IPS DF 6.9 (cell line): ENCODE measurements around the gene RDH12.

ENCODE experiments used
- DNase-seq: peaks from one replicate; pipeline ENCODE4 v3.0.0-alpha.2; 2013; ENCODE audit warnings: low read depth, low spot score
- H3K27ac ChIP-seq: one replicate; pipeline ENCODE4 v1.5.1; 2013; ENCODE audit warnings: low read length, control low read depth
- H3K27me3 ChIP-seq: 2 replicates; pipeline ENCODE4 v1.6.1; 2013; ENCODE audit warnings: mild to moderate bottlenecking, low read length; ENCODE audit not compliant: control insufficient read depth, insufficient read depth
- H3K36me3 ChIP-seq: 2 replicates; pipeline ENCODE4 v1.6.1; 2013; ENCODE audit warnings: low read length; ENCODE audit not compliant: control insufficient read depth, insufficient read depth
- H3K4me1 ChIP-seq: 2 replicates; pipeline ENCODE4 v1.6.1; 2013; ENCODE audit warnings: low read length; ENCODE audit not compliant: control insufficient read depth, insufficient read depth
- H3K4me3 ChIP-seq: 2 replicates; pipeline ENCODE4 v1.5.1; 2013; ENCODE audit warnings: mild to moderate bottlenecking, low read length
- H3K9me3 ChIP-seq: 2 replicates; pipeline ENCODE4 v1.6.1; 2013; ENCODE audit warnings: low read length, inconsistent platforms; ENCODE audit not compliant: control insufficient read depth, insufficient read depth
- WGBS: extraction: QIAGEN DNeasy Blood & Tissue Kit; methylation state at CpG from one replicate; pipeline ENCODE4 v1.1.7; 2013; ENCODE audit warnings: mixed read lengths, missing lambda C conversion rate; ENCODE audit not compliant: insufficient read length, insufficient coverage; 5-methylcytosine and 5-hydroxymethylcytosine counted together

RDH12 gene

GRCh38 chr14:67725171-67725570 is 23.5 kb downstream of the RDH12 start:
- no peaks in the 10 kb centered on the region for H3K27me3 ChIP-seq
- H3K27ac ChIP-seq = no peak overlapping the region
- no peaks in the 10 kb centered on the region for H3K9me3 ChIP-seq
- H3K4me1 ChIP-seq = no peaks in the 10 kb centered on the region
- WGBS = no CpG with 5 or more reads among the region's 5 CpGs
- DNase-seq = no peak
- H3K36me3 ChIP-seq = no peaks in the 10 kb centered on the region
- H3K4me3 ChIP-seq = no peak overlapping the region

GRCh38 chr14:67727361-67727760 is 25.7 kb downstream of the RDH12 start:
- DNase-seq = no peak
- H3K9me3 ChIP-seq = no peaks in the 10 kb centered on the region
- no peaks in the 10 kb centered on the region for H3K36me3 ChIP-seq
- no peak overlapping the region for H3K4me3 ChIP-seq
- no peak overlapping the region for H3K27ac ChIP-seq
- H3K27me3 ChIP-seq = no peaks in the 10 kb centered on the region
- no CpG with 5 or more reads among the region's 7 CpGs for WGBS
- no peaks in the 10 kb centered on the region for H3K4me1 ChIP-seq

- Histone ChIP-seq H3K27me3 (no peaks in the 10 kb centered on the region), H3K36me3 (no peaks in the 10 kb centered on the region)
- DNase-seq = no peak
Observed at GRCh38 chr14:67728258-67728657, 26.6 kb downstream of the RDH12 start.

GRCh38 chr14:67729072-67729885 is 27.6 kb downstream of the RDH12 start:
- Histone ChIP-seq H3K27me3 (no peaks in the 10 kb centered on the region), H3K4me1 (no peaks in the 10 kb centered on the region), H3K27ac (no peak overlapping the region), H3K9me3 (no peaks in the 10 kb centered on the region), H3K36me3 (no peaks in the 10 kb centered on the region), H3K4me3 (no peak overlapping the region)
- peak; percentile 35 for DNase-seq
- no CpG with 5 or more reads among the region's 21 CpGs for WGBS

More at GRCh38 chr14:67728258-67728657, 26.6 kb downstream of the RDH12 start:
- Histone ChIP-seq H3K4me3 (no peak overlapping the region), H3K9me3 (no peaks in the 10 kb centered on the region), H3K4me1 (no peaks in the 10 kb centered on the region), H3K27ac (no peak overlapping the region)

- H3K36me3 ChIP-seq = no peaks in the 10 kb centered on the region
- no CpG with 5 or more reads among the region's 4 CpGs for WGBS
- H3K9me3 ChIP-seq = no peaks in the 10 kb centered on the region
- DNase-seq = no peak
- no peaks in the 10 kb centered on the region for H3K27me3 ChIP-seq
- no peak overlapping the region for H3K4me3 ChIP-seq
- H3K27ac ChIP-seq = no peak overlapping the region
- H3K4me1 ChIP-seq = no peaks in the 10 kb centered on the region
Observed at GRCh38 chr14:67733616-67734015, 31.9 kb downstream of the RDH12 start.

- no peaks in the 10 kb centered on the region for H3K4me1 ChIP-seq
- DNase-seq = peak; percentile 22
- no peaks in the 10 kb centered on the region for H3K9me3 ChIP-seq
- H3K36me3 ChIP-seq = no peaks in the 10 kb centered on the region
- no peak overlapping the region for H3K4me3 ChIP-seq
- no CpG with 5 or more reads among the region's 3 CpGs for WGBS
- H3K27me3 ChIP-seq = no peaks in the 10 kb centered on the region
- no peak overlapping the region for H3K27ac ChIP-seq
Observed at GRCh38 chr14:67734675-67735074, 33.0 kb downstream of the RDH12 start.

GRCh38 chr14:67735336-67736147 is 33.9 kb downstream of the RDH12 start:
- H3K27me3 ChIP-seq = no peaks in the 10 kb centered on the region
- H3K36me3 ChIP-seq = no peaks in the 10 kb centered on the region
- H3K9me3 ChIP-seq = no peaks in the 10 kb centered on the region
- DNase-seq = no peak
- no peak overlapping the region for H3K27ac ChIP-seq
- WGBS = no CpG with 5 or more reads among the region's 10 CpGs
- H3K4me3 ChIP-seq = no peak overlapping the region
- no peaks in the 10 kb centered on the region for H3K4me1 ChIP-seq

- Histone ChIP-seq H3K4me3 (no peak overlapping the region), H3K27me3 (no peaks in the 10 kb centered on the region), H3K4me1 (no peaks in the 10 kb centered on the region), H3K27ac (no peak overlapping the region), H3K36me3 (no peaks in the 10 kb centered on the region), H3K9me3 (no peaks in the 10 kb centered on the region)
- WGBS = no CpG with 5 or more reads among the region's 4 CpGs
- DNase-seq = no peak
Observed at GRCh38 chr14:67736771-67737170, 35.1 kb downstream of the RDH12 start.

GRCh38 chr14:67738740-67739504 is 37.2 kb downstream of the RDH12 start:
- H3K27me3 ChIP-seq = no peaks in the 10 kb centered on the region
- no peaks in the 10 kb centered on the region for H3K36me3 ChIP-seq
- WGBS = no CpG with 5 or more reads among the region's 12 CpGs
- no peak overlapping the region for H3K27ac ChIP-seq
- H3K4me1 ChIP-seq = no peaks in the 10 kb centered on the region
- H3K9me3 ChIP-seq = no peaks in the 10 kb centered on the region
- no peak for DNase-seq
- H3K4me3 ChIP-seq = no peak overlapping the region

- Histone ChIP-seq H3K4me1 (no peaks in the 10 kb centered on the region), H3K27ac (no peak overlapping the region), H3K27me3 (no peaks in the 10 kb centered on the region), H3K36me3 (peaks cover 6% of the 10 kb centered on the region; the same call in 1 of the 2 replicates), H3K4me3 (no peak overlapping the region), H3K9me3 (no peaks in the 10 kb centered on the region)
- no peak for DNase-seq
- WGBS = no CpG with 5 or more reads among the region's 2 CpGs
Observed at GRCh38 chr14:67744046-67744445, 42.4 kb downstream of the RDH12 start.
